ENCODE data around the gene NEK7.

DNA sequence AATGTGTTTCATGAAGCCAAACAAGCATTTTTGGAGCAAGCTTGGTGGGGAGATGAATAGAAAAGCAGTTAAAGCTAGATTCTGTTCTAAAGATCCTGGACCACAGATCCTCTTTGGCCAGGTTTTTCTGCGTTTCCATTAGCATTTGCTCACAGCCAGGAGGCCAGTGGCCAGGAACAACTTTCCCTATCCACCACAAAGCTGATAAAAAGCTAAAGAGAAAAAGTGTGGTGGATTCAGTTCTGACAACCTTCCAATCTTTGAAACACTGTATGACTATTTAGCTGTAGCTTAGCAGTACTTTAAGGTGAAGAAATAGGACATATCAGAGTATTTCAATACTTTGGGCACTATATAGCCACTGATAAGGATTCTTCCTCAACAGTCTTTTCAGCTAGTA, 3.0 kb upstream of the NEK7 start:
- TF ChIP-seq, protein P1, sequence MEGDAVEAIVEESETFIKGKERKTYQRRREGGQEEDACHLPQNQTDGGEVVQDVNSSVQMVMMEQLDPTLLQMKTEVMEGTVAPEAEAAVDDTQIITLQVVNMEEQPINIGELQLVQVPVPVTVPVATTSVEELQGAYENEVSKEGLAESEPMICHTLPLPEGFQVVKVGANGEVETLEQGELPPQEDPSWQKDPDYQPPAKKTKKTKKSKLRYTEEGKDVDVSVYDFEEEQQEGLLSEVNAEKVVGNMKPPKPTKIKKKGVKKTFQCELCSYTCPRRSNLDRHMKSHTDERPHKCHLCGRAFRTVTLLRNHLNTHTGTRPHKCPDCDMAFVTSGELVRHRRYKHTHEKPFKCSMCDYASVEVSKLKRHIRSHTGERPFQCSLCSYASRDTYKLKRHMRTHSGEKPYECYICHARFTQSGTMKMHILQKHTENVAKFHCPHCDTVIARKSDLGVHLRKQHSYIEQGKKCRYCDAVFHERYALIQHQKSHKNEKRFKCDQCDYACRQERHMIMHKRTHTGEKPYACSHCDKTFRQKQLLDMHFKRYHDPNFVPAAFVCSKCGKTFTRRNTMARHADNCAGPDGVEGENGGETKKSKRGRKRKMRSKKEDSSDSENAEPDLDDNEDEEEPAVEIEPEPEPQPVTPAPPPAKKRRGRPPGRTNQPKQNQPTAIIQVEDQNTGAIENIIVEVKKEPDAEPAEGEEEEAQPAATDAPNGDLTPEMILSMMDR (conservative IDR thresholded peaks at IDR 0.05; ENCODE audit: low read depth, low read length), result no peak
- no peak for TF ChIP-seq POLR2A (IDR thresholded peaks at IDR 0.05; ENCODE audit: low read depth, low read length)
